HG02938 (cell line): ENCODE data around the gene LSAMP.
"Not testable (repeated sequence)": the region's sequence is repeated elsewhere in the genome, so short reads cannot be mapped to it uniquely, and the experiment has no call there.

Experiments
- ATAC-seq: cut with Tn5 transposase; IDR thresholded peaks from one replicate; pipeline ENCODE4 v1.9.1; 2021; ENCODE audit warnings: mild to moderate bottlenecking, moderate library complexity; ENCODE audit not compliant: unreplicated experiment

Gene LSAMP

GRCh38 chr3:115784739-115785536 is 660.3 kb downstream of the LSAMP start:
- ATAC-seq, result no peak

- peak; percentile 92 for ATAC-seq
Observed at GRCh38 chr3:115783938-115784738, 661.1 kb downstream of the LSAMP start.

- ATAC-seq, result not testable (repeated sequence)
Observed at GRCh38 chr3:115783426-115783825, 661.9 kb downstream of the LSAMP start.

GRCh38 chr3:115779011-115779410 is 666.3 kb downstream of the LSAMP start:
- no peak for ATAC-seq

GRCh38 chr3:115772951-115773350 is 672.3 kb downstream of the LSAMP start:
- ATAC-seq, result no peak

- no peak for ATAC-seq
Observed at GRCh38 chr3:115768661-115769060, 676.6 kb downstream of the LSAMP start.

- ATAC-seq, result no peak
Observed at GRCh38 chr3:115766587-115767482, 678.5 kb downstream of the LSAMP start.

GRCh38 chr3:115761927-115762305 is 683.4 kb downstream of the LSAMP start:
- ATAC-seq, result no peak

GRCh38 chr3:115760716-115761115 is 684.6 kb downstream of the LSAMP start:
- ATAC-seq, result no peak

GRCh38 chr3:115758076-115758763 is 687.1 kb downstream of the LSAMP start:
- no peak for ATAC-seq

- not testable (repeated sequence) for ATAC-seq
Observed at GRCh38 chr3:115752978-115753377, 692.3 kb downstream of the LSAMP start.
